ENCODE results near the gene ALDOA.

Gene ALDOA

DNA sequence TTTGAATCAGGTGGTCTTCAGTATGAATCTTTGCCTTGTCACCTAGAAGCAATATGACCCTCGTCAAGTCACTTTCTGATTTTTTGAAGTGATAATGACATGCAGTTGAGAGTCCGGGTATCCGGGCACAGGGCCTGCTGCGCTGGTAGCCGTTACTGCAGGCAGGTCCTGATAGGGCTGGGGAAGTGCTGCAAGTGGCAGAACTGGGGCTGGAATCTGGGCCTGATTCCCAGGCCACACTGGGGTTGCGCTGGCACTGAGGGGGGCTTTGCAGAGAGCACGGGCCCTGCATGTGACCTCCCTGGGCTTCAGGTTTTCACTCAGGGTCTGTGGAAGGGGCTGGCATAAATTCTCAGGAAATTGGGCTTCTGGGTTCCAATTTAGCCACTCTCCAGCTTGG, 13.2 kb downstream of the ALDOA start:
- H3K4me3 ChIP-seq (ENCODE audit: low read depth, low read length), result no peak overlapping the region
- ChIA-PET POLR2A (interaction anchor here (1.3 to 8.5 kb wide), 2 partner anchors 9 to 12 kb away, joined by 5 to 66 read pairs; partner anchors contain the start of gene ALDOA), CTCF (interaction anchor here (1.3 to 9.2 kb wide), 3 partner anchors 9 to 13 kb away, joined by 3 to 100 read pairs (median 3); partner anchors contain the start of gene TBX6)
- no peak for DNase-seq (ENCODE audit: low read depth, low spot score)
- no peak for TF ChIP-seq CTCF (IDR thresholded peaks at IDR 0.05; ENCODE audit: insufficient read depth, low read length, missing control alignments)

DNA sequence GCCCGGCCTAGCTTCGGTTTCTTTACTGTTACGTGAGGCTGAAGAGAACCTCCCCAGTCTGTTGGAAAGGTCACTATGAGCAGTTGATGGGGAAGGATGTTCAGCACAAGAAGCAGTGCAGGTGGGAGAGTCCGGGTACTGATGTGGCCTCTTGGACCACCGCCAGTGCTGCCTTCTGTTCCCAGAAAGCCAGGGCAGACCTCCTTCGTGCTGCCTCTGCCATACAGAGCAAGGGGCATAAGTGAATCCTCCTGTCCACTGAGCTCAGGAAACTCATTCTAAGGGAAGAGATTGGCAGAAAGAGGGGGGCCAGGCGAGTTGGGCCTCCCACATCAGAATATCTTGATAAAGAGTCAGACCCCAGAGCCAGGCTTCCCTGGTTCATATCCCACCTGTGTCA, 13.9 kb downstream of the ALDOA start:
- no peak for TF ChIP-seq CTCF (IDR thresholded peaks at IDR 0.05; ENCODE audit: insufficient read depth, low read length, missing control alignments)
- no peak overlapping the region for H3K4me3 ChIP-seq (ENCODE audit: low read depth, low read length)
- ChIA-PET POLR2A (interaction anchor here (1.3 to 8.5 kb wide), 3 partner anchors 9 to 13 kb away, joined by 5 to 66 read pairs (median 10); partner anchors contain the start of genes ALDOA and TBX6), CTCF (interaction anchor here (1.3 to 9.2 kb wide), 2 partner anchors 12 kb away, joined by 3 to 100 read pairs; partner anchors contain the start of gene TBX6)
- DNase-seq (ENCODE audit: low read depth, low spot score), result no peak

DNA sequence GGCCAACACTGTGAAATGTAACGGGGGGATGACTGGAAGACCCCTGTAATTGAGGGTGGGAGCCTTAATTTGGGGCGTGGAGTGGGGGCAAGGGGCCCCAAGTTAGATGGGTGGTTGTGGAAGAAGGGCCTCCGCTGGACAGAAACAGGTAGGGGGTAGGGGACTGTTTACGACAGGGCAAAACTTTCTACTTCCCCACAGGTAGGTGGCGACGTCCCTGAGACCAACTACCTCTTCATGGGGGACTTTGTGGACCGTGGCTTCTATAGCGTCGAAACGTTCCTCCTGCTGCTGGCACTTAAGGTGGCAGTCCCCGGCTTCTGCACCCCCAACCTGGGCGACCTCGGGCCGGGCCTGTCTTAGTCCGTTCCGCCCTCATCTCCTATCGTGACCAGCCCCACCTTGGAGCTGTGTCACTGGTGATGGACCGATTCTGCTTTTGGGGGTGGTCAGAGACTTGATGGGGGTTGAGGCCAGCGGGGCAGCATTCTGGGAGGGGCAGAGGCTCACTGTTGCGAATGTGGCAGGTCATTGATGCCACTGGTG, 17.1 kb downstream of the ALDOA start:
- CTCF ChIA-PET, result interaction anchor here (1.0 to 9.2 kb wide), 3 partner anchors 9 to 40 kb away, joined by 3 to 100 read pairs (median 4); partner anchors contain the start of gene TBX6
- H3K4me3 ChIP-seq (ENCODE audit: low read depth, low read length), result no peak overlapping the region
- no peak for DNase-seq (ENCODE audit: low read depth, low spot score)
- POLR2A ChIA-PET, result interaction anchor here (1.2 kb wide), 1 partner anchor 17 kb away, joined by 3 read pairs; the partner anchor contains the start of gene ALDOA
- peak; percentile 2 for TF ChIP-seq CTCF (IDR thresholded peaks at IDR 0.05; ENCODE audit: insufficient read depth, low read length, missing control alignments)

GRCh38 chr16:30083216-30084055, 17.9 kb downstream of the ALDOA start:
- no peak for DNase-seq (ENCODE audit: low read depth, low spot score)
- CTCF ChIA-PET, result interaction anchor here (1.0 to 9.2 kb wide), 4 partner anchors 8 to 41 kb away, joined by 3 to 100 read pairs (median 7); partner anchors contain the start of gene TBX6
- POLR2A ChIA-PET, result no interaction called here

GRCh38 chr16:30084096-30084815, 18.7 kb downstream of the ALDOA start:
- DNase-seq (ENCODE audit: low read depth, low spot score), result no peak
- H3K4me3 ChIP-seq (ENCODE audit: low read depth, low read length), result no peak overlapping the region
- ChIA-PET CTCF (interaction anchor here (1.5 kb wide), 1 partner anchor 9 kb away, joined by 10 read pairs; no protein-coding TSS in a partner anchor), POLR2A (no interaction called here)
- no peak for TF ChIP-seq CTCF (IDR thresholded peaks at IDR 0.05; ENCODE audit: insufficient read depth, low read length, missing control alignments)

More at GRCh38 chr16:30083216-30084055, 17.9 kb downstream of the ALDOA start:
- H3K4me3 ChIP-seq (ENCODE audit: low read depth, low read length), result no peak overlapping the region
- no peak for TF ChIP-seq CTCF (IDR thresholded peaks at IDR 0.05; ENCODE audit: insufficient read depth, low read length, missing control alignments)

Measured in AG04449 (cell line).